Hypothalamus (tissue), 51 donors: ENCODE results near the gene RCBTB2.
"Not testable (repeated sequence)": the region's sequence is repeated elsewhere in the genome, so short reads cannot be mapped to it uniquely, and the experiment has no call there.

ENCODE experiments used
- DNase-seq, 51 donors: peaks; one replicate each; lab custom pipeline; 2025; lab: John Stamatoyannopoulos, UW

RCBTB2 gene

GRCh38 chr13:48476686-48477085 is 56.2 kb downstream of the RCBTB2 start:
- no peak for DNase-seq

GRCh38 chr13:48476215-48476614 is 56.7 kb downstream of the RCBTB2 start:
- DNase-seq, result peak in 1 of 51 donors; percentile 5

- DNase-seq, result no peak
Measured at GRCh38 chr13:48475230-48475629, 57.6 kb downstream of the RCBTB2 start.

- no peak for DNase-seq
Measured at GRCh38 chr13:48457578-48458242, 75.2 kb downstream of the RCBTB2 start.

- DNase-seq, result no peak
Measured at GRCh38 chr13:48456546-48456945, 76.3 kb downstream of the RCBTB2 start.

- not testable (repeated sequence) for DNase-seq
Measured at GRCh38 chr13:48451196-48451595, 81.7 kb downstream of the RCBTB2 start.

- DNase-seq, result no peak
Measured at GRCh38 chr13:48449656-48450055, 83.2 kb downstream of the RCBTB2 start.

- no peak for DNase-seq
Measured at GRCh38 chr13:48448959-48449614, 83.8 kb downstream of the RCBTB2 start.

- DNase-seq, result no peak
Measured at GRCh38 chr13:48448285-48448958, 84.5 kb downstream of the RCBTB2 start.

GRCh38 chr13:48446464-48446863 is 86.4 kb downstream of the RCBTB2 start:
- no peak for DNase-seq

- DNase-seq, result no peak
Measured at GRCh38 chr13:48443442-48444208, 89.3 kb downstream of the RCBTB2 start.
